Left colon (tissue), 2 donors: ENCODE data around the gene RBM20. TPM values are rescaled to one million over a fixed set of nuclear protein-coding genes. Genes with fewer than 3 reads are reported as not detected.

Experiments used
- ATAC-seq: fragments of 200-7000 bp; cut with Tn5 transposase; one replicate; pipeline ENCODE4 v1.9.1; 2020; ENCODE audit warnings: mild to moderate bottlenecking, moderate library complexity
- DNase-seq, 2 donors: peaks; one replicate each; pipeline ENCODE4 v3.0.0-alpha.2; 2020
- intact Hi-C, 2 donors: fragments of 100-400 bp; cut with DNase I in 1 of 2; cut with micrococcal nuclease in 1 of 2; formaldehyde crosslinking; loops; one replicate each; pipeline versions ENCODE4 v1.11.2 to v1.14.0; 2022; cut with DNase I, micrococcal nuclease
- total RNA-seq, 2 donors: library from RNA; stranded (reverse); fragmentation: NEBNext Ultra II Directional; extraction: Animal tissue kit (Norgen Biotek cat#: 25700); gene quantifications; one replicate each; pipeline ENCODE4 v1.2.1, GENCODE V29; 2021
- donor health status: DM: no; HTN: no; CAD: no.
- donor health status: DM: yes; HTN: yes; CAD: no.

RBM20 gene
- total RNA-seq, 2 donors from 2014 or later = 0.92 to 1.9 TPM

- ATAC-seq = peak; percentile 17
- intact Hi-C loops = no loop called here
These were observed 201.1 kb downstream of the RBM20 start for GRCh38 chr10:110845192-110845755.

GRCh38 chr10:110845756-110846620 lies 201.9 kb downstream of the RBM20 start:
- ATAC-seq (peak; percentile 75), DNase-seq (peak; percentile 75 to 93)
- intact Hi-C loops = no loop called here

More at GRCh38 chr10:110845192-110845755, 201.1 kb downstream of the RBM20 start:
- DNase-seq = peak in 1 of 2 donors; percentile 55

GRCh38 chr10:110847374-110847773 lies 203.2 kb downstream of the RBM20 start:
- ATAC-seq (no peak), DNase-seq (no peak)
- intact Hi-C loops = no loop called here

- DNase-seq = no peak
- ATAC-seq = no peak
- intact Hi-C loops = no loop called here
These were observed 204.0 kb downstream of the RBM20 start for GRCh38 chr10:110848106-110848505.

- DNase-seq = no peak
- ATAC-seq = no peak
- intact Hi-C loops = no loop called here
These were observed 206.0 kb downstream of the RBM20 start for GRCh38 chr10:110850099-110850498.

- no peak for DNase-seq
- intact Hi-C loops = no loop called here
- no peak for ATAC-seq
These were observed 207.0 kb downstream of the RBM20 start for GRCh38 chr10:110851020-110851612.

- DNase-seq (peak in 1 of 2 donors; percentile 57), ATAC-seq (peak; percentile 78)
- intact Hi-C loops = no loop called here
These were observed 208.2 kb downstream of the RBM20 start for GRCh38 chr10:110852255-110852896.

GRCh38 chr10:110852947-110853346 lies 208.8 kb downstream of the RBM20 start:
- intact Hi-C loops = no loop called here
- DNase-seq = no peak
- peak; percentile 34 for ATAC-seq

- ATAC-seq = no peak
- intact Hi-C loops = no loop called here
- no peak for DNase-seq
These were observed 209.9 kb downstream of the RBM20 start for GRCh38 chr10:110853921-110854605.

GRCh38 chr10:110857265-110858171 lies 213.4 kb downstream of the RBM20 start:
- intact Hi-C loops = no loop called here
- ATAC-seq = peak; percentile 68

GRCh38 chr10:110858297-110858934 lies 214.3 kb downstream of the RBM20 start:
- DNase-seq (peak in 1 of 2 donors; percentile 77), ATAC-seq (peak; percentile 80)
- intact Hi-C loops = no loop called here

More at GRCh38 chr10:110857265-110858171, 213.4 kb downstream of the RBM20 start:
- peak; percentile 66 to 79 for DNase-seq

- intact Hi-C loops = no loop called here
- ATAC-seq (no peak), DNase-seq (no peak)
These were observed 215.3 kb downstream of the RBM20 start for GRCh38 chr10:110859206-110859972.

- DNase-seq = no peak
- intact Hi-C loops = no loop called here
- no peak for ATAC-seq
These were observed 215.8 kb downstream of the RBM20 start for GRCh38 chr10:110859973-110860376.

GRCh38 chr10:110860576-110861241 lies 216.6 kb downstream of the RBM20 start:
- peak in 1 of 2 donors; percentile 64 for DNase-seq
- ATAC-seq = peak; percentile 36
- intact Hi-C loops = no loop called here

- DNase-seq = no peak
- intact Hi-C loops = no loop called here
- no peak for ATAC-seq
These were observed 217.3 kb downstream of the RBM20 start for GRCh38 chr10:110861476-110861875.
